Body of pancreas (tissue), 4 donors: ENCODE measurements around the gene CCDC85C. TPM values are rescaled to one million over a fixed set of nuclear protein-coding genes. Genes with fewer than 3 reads are reported as not detected.

ENCODE experiments used
- ATAC-seq: fragments of 150-250 bp; one replicate; pipeline ENCODE4 v1.9.1; 2016
- DNase-seq, 4 donors: peaks; one replicate each; pipeline ENCODE4 v3.0.0-alpha.2; 2019
- H3K27ac ChIP-seq, 4 donors: fragments of 200-600 bp; sonication (generic); 1 replicate in 3 of 4; 2 replicates in 1 of 4; pipeline versions ENCODE4 v1.5.1 to v1.6.1; 2016 to 2019; ENCODE audit warnings: mild to moderate bottlenecking in 1 of 4, mixed read lengths in 1 of 4, moderate library complexity in 1 of 4
- H3K27me3 ChIP-seq, 2 donors: fragments of 200-600 bp; sonication (generic); one replicate each; pipeline ENCODE4 v1.6.0; 2016; ENCODE audit warnings: mild to moderate bottlenecking in 1 of 2
- H3K36me3 ChIP-seq, 2 donors: fragments of 200-600 bp; sonication (generic); replicated peaks in 1 of 2; 2 replicates each; pipeline ENCODE4 v1.5.1; 2016; ENCODE audit warnings: low read depth in 2 of 2; ENCODE audit not compliant: insufficient read depth in 1 of 2
- H3K4me1 ChIP-seq: fragments of 200-600 bp; sonication (generic); one replicate; pipeline ENCODE4 v1.6.0; 2016
- H3K4me3 ChIP-seq, 2 donors: fragments of 200-600 bp; sonication (generic); 1 replicate in 1 of 2; 2 replicates in 1 of 2; pipeline ENCODE4 v1.5.1; 2016 to 2019
- H3K9me3 ChIP-seq, 3 donors: fragments of 200-600 bp; sonication (generic); 1 replicate in 2 of 3; 2 replicates in 1 of 3; pipeline ENCODE4 v1.5.1; 2016
- POLR2A ChIP-seq, 3 donors: fragments of 450-650 bp; IDR thresholded peaks; one replicate each; pipeline ENCODE4 v1.6.1; 2016; ENCODE audit warnings: antibody characterized with exemption in 3 of 3, mild to moderate bottlenecking in 2 of 3
- WGBS, 2 donors: methylation state at CpG; one replicate each; pipeline ENCODE4 v1.1.5; 2017; 5-methylcytosine and 5-hydroxymethylcytosine counted together
- intact Hi-C: fragments of 100-400 bp; cut with DNase I; formaldehyde crosslinking; loops from one replicate; pipeline ENCODE4 v1.15.1; 2023
- total RNA-seq, 2 donors: library from RNA; depleted of rRNA; stranded (reverse); fragments of >200 nt; gene quantifications; one replicate each; pipeline ENCODE4 v1.1.0, GENCODE V29; 2016
- TF ChIP-seq, protein P1 (sequence below), 7 experiments: fragments of 450-650 bp in 4 of 7; fragments of 200-600 bp in 3 of 7; sonication (generic) in 3 of 7; IDR thresholded peaks; one replicate each; pipeline ENCODE4 v1.5.1; 2016 to 2019; ENCODE audit warnings: antibody characterized with exemption in 7 of 7

The CCDC85C gene
- total RNA-seq, 2 donors from 2014 or later, result 8.9 to 10.1 TPM

DNA sequence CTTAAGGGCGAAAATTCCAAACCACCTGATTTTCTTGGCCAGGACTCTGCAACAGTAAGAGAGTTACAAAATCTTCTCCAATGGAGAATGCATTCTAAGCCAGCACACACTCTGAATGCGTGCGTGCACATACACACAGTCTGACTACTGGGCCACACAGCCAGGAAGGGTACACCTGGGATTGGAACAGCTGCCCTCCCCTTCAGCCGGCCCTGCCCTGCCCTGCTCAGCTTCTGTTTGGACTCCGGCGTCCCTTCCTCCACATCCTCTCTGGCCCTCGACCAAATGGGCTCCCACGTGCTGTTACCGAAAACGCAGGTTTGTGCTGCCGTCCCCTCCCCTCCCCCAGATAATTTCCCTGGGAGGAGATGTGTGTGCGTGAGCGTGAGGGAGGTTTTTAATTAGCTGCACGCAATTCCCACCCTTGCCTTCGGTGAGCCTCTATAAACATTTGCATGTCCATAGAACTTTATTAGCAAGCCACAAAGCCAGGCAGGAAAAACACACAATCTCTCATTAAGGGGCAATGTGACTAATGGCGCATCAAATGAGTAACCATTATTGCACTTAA lies 79.8 kb downstream of the CCDC85C start:
- no peak for TF ChIP-seq POLR2A (IDR thresholded peaks at IDR 0.05)
- TF ChIP-seq, protein P1, sequence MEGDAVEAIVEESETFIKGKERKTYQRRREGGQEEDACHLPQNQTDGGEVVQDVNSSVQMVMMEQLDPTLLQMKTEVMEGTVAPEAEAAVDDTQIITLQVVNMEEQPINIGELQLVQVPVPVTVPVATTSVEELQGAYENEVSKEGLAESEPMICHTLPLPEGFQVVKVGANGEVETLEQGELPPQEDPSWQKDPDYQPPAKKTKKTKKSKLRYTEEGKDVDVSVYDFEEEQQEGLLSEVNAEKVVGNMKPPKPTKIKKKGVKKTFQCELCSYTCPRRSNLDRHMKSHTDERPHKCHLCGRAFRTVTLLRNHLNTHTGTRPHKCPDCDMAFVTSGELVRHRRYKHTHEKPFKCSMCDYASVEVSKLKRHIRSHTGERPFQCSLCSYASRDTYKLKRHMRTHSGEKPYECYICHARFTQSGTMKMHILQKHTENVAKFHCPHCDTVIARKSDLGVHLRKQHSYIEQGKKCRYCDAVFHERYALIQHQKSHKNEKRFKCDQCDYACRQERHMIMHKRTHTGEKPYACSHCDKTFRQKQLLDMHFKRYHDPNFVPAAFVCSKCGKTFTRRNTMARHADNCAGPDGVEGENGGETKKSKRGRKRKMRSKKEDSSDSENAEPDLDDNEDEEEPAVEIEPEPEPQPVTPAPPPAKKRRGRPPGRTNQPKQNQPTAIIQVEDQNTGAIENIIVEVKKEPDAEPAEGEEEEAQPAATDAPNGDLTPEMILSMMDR (IDR thresholded peaks at IDR 0.05), result no peak
- H3K36me3 ChIP-seq, result no peaks in the 10 kb centered on the region
- intact Hi-C loops, result no loop called here
- ATAC-seq (no peak), DNase-seq (no peak)
- no peaks in the 10 kb centered on the region for H3K27me3 ChIP-seq
- H3K27ac ChIP-seq, result peak overlapping the region in 1 of 4 donors; percentile 24
- no peaks in the 10 kb centered on the region for H3K9me3 ChIP-seq
- no peak overlapping the region for H3K4me3 ChIP-seq
- peaks cover 23% of the 10 kb centered on the region for H3K4me1 ChIP-seq
- WGBS, 2 donors, result 48 to 63% methylated on average over 15 to 16 of the region's 16 CpGs

- Histone ChIP-seq H3K36me3 (no peaks in the 10 kb centered on the region), H3K9me3 (no peaks in the 10 kb centered on the region), H3K4me3 (no peak overlapping the region), H3K4me1 (peaks cover 26% of the 10 kb centered on the region), H3K27me3 (no peaks in the 10 kb centered on the region), H3K27ac (peak overlapping the region in 1 of 4 donors; percentile 9)
- TF ChIP-seq POLR2A (IDR thresholded peaks at IDR 0.05), result no peak
- TF ChIP-seq, protein P1 (IDR thresholded peaks at IDR 0.05), result no peak
- 85% methylated on average over 2 to 5 of the region's 5 CpGs for WGBS, 2 donors
- ATAC-seq (no peak), DNase-seq (no peak)
- intact Hi-C loops, result no loop called here
These were observed 80.3 kb downstream of the CCDC85C start for GRCh38 chr14:99523704-99524055.

- peaks cover 31% of the 10 kb centered on the region for H3K4me1 ChIP-seq
These were observed 80.9 kb downstream of the CCDC85C start for GRCh38 chr14:99522934-99523703.

GRCh38 chr14:99522457-99522891 lies 81.5 kb downstream of the CCDC85C start:
- TF ChIP-seq POLR2A (IDR thresholded peaks at IDR 0.05), result no peak
- TF ChIP-seq, protein P1 (IDR thresholded peaks at IDR 0.05), result no peak
- Histone ChIP-seq H3K27ac (peak overlapping the region in 1 of 4 donors; percentile 12), H3K9me3 (no peaks in the 10 kb centered on the region), H3K36me3 (no peaks in the 10 kb centered on the region), H3K4me1 (peaks cover 36% of the 10 kb centered on the region), H3K4me3 (no peak overlapping the region), H3K27me3 (no peaks in the 10 kb centered on the region)
- intact Hi-C loops, result no loop called here
- DNase-seq, result no peak
- ATAC-seq, result no peak
- 60 to 66% methylated on average over 9 to 12 of the region's 12 CpGs for whole genome bisulfite sequencing, 2 donors

More at GRCh38 chr14:99522934-99523703, 80.9 kb downstream of the CCDC85C start:
- DNase-seq, result no peak
- no peak for TF ChIP-seq POLR2A (IDR thresholded peaks at IDR 0.05)
- peak overlapping the region in 1 of 4 donors; percentile 12 for H3K27ac ChIP-seq
- no peaks in the 10 kb centered on the region for H3K9me3 ChIP-seq
- no peaks in the 10 kb centered on the region for H3K36me3 ChIP-seq
- no peaks in the 10 kb centered on the region for H3K27me3 ChIP-seq
- H3K4me3 ChIP-seq, result no peak overlapping the region
- WGBS, 2 donors, result 59 to 69% methylated on average over 13 of the region's 14 CpGs
- intact Hi-C loops, result no loop called here
- no peak for ATAC-seq

DNA sequence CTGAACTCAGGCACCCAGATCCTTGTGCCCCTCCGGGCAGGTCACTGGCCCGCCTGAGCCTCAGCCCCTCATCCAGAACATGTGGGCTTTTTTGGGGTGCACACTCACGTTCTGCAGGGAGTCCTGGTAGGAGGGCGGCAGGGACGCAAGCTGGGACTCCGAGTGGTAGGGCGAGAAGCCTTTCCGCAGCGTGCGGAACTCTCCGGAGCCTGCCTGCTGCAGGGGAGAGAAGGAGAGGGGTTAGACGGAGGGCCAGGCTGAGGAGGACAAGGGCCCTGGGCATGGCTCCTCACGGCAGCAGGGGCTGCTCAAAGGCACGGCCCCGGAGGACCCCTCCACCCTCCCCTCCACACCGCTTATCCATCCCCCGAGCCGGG lies 82.0 kb downstream of the CCDC85C start:
- no peaks in the 10 kb centered on the region for H3K9me3 ChIP-seq
- ATAC-seq (no peak), DNase-seq (no peak)
- 82 to 85% methylated on average over 18 of the region's 18 CpGs for WGBS, 2 donors
- H3K4me1 ChIP-seq, result peaks cover 36% of the 10 kb centered on the region
- no peak for TF ChIP-seq POLR2A (IDR thresholded peaks at IDR 0.05)
- TF ChIP-seq, protein P1 (IDR thresholded peaks at IDR 0.05), result no peak
- no peaks in the 10 kb centered on the region for H3K36me3 ChIP-seq
- H3K4me3 ChIP-seq, result no peak overlapping the region
- no peak overlapping the region for H3K27ac ChIP-seq
- intact Hi-C loops, result no loop called here
- no peaks in the 10 kb centered on the region for H3K27me3 ChIP-seq
